WTC11 (cell line): ENCODE measurements around the gene UBP1. TPM values are rescaled to one million over a fixed set of nuclear protein-coding genes. Genes with fewer than 3 reads are reported as not detected.
"Not testable (repeated sequence)": the region's sequence is repeated elsewhere in the genome, so short reads cannot be mapped to it uniquely, and the experiment has no call there.

Experiments used
- ATAC-seq: fragments of 200-7000 bp; cut with Tn5 transposase; 2 replicates; pipeline ENCODE4 v1.10.0; 2021; ENCODE audit warnings: mild to moderate bottlenecking, moderate library complexity
- CTCF ChIA-PET: fragments of 300-600 bp; sonication (Branson Sonifier 250); formaldehyde crosslinking; loops from one replicate; lab custom pipeline; 2021; ENCODE audit warnings: antibody characterized with exemption; lab: Charles Lee
- POLR2A ChIA-PET: fragments of 350-600 bp; sonication (Branson Sonifier 250); formaldehyde crosslinking; loops from one replicate; lab custom pipeline; 2021; ENCODE audit warnings: antibody characterized with exemption; lab: Charles Lee
- DNase-seq: peaks from one replicate; pipeline ENCODE4 v3.0.0; 2021; ENCODE audit warnings: low spot score
- H3K27ac Mint-ChIP-seq: 2 replicates; pipeline ENCODE4 v1.8.0; 2021; ENCODE audit warnings: mixed read lengths
- H3K27me3 Mint-ChIP-seq: 2 replicates; pipeline ENCODE4 v1.8.0; 2021; ENCODE audit warnings: low read depth, mild to moderate bottlenecking, moderate library complexity, mixed read lengths
- H3K36me3 Mint-ChIP-seq: 2 replicates; pipeline ENCODE4 v1.8.0; 2021; ENCODE audit warnings: mixed read lengths
- H3K4me1 Mint-ChIP-seq: 2 replicates; pipeline ENCODE4 v1.8.0; 2022; ENCODE audit warnings: mixed read lengths
- H3K4me3 Mint-ChIP-seq: 2 replicates; pipeline ENCODE4 v1.8.0; 2021; ENCODE audit warnings: mild to moderate bottlenecking, moderate library complexity, mixed read lengths
- H3K9me3 Mint-ChIP-seq: 2 replicates; pipeline ENCODE4 v1.8.0; 2021; ENCODE audit warnings: mixed read lengths
- AFF4 ChIP-seq: sonication (generic); formaldehyde crosslinking; IDR thresholded peaks from 2 replicates; pipeline ENCODE4 v1.8.1; 2023; ENCODE audit warnings: mild to moderate bottlenecking, missing genetic modification reagents, borderline replicate concordance
- AR ChIP-seq: fragments of 250-450 bp; sonication (Bioruptor Pico); IDR thresholded peaks from 2 replicates; pipeline ENCODE4 v1.9.0; 2021; ENCODE audit warnings: mild to moderate bottlenecking
- ATF3 ChIP-seq: sonication (generic); formaldehyde crosslinking; conservative IDR thresholded peaks from 2 replicates; pipeline ENCODE4 v1.8.1; 2022; ENCODE audit warnings: mild to moderate bottlenecking, missing genetic modification reagents
- E2F4 ChIP-seq: sonication (generic); formaldehyde crosslinking; IDR thresholded peaks from 2 replicates; pipeline ENCODE4 v1.8.1; 2022; ENCODE audit warnings: low read depth, mild to moderate bottlenecking, moderate library complexity, missing genetic modification reagents, borderline replicate concordance
- EMX1 ChIP-seq: fragments of 250-450 bp; sonication (Bioruptor Pico); IDR thresholded peaks from 2 replicates; pipeline ENCODE4 v1.8.0; 2021; ENCODE audit warnings: mild to moderate bottlenecking
- ESRRA ChIP-seq: sonication (generic); formaldehyde crosslinking; IDR thresholded peaks from 2 replicates; pipeline ENCODE4 v1.8.1; 2022; ENCODE audit warnings: mild to moderate bottlenecking, missing genetic modification reagents, borderline replicate concordance
- ETV6 ChIP-seq: sonication (generic); formaldehyde crosslinking; IDR thresholded peaks from 2 replicates; pipeline ENCODE4 v1.8.1; 2022; ENCODE audit warnings: mild to moderate bottlenecking, missing genetic modification reagents
- FOXP4 ChIP-seq: sonication (generic); formaldehyde crosslinking; IDR thresholded peaks from 2 replicates; pipeline ENCODE4 v1.8.0; 2022; ENCODE audit warnings: mild to moderate bottlenecking, missing genetic modification reagents
- HMGXB4 ChIP-seq: sonication (generic); formaldehyde crosslinking; IDR thresholded peaks from 2 replicates; pipeline ENCODE4 v1.8.1; 2023; ENCODE audit warnings: mild to moderate bottlenecking, moderate library complexity, missing genetic modification reagents
- KAT7 ChIP-seq: sonication (generic); formaldehyde crosslinking; IDR thresholded peaks from 2 replicates; pipeline ENCODE4 v1.8.1; 2023; ENCODE audit warnings: missing genetic modification reagents, mild to moderate bottlenecking, borderline replicate concordance
- MLX ChIP-seq: sonication (generic); formaldehyde crosslinking; IDR thresholded peaks from 2 replicates; pipeline ENCODE4 v1.8.1; 2023; ENCODE audit warnings: mild to moderate bottlenecking, missing genetic modification reagents, moderate library complexity
- NFYB ChIP-seq: sonication (generic); formaldehyde crosslinking; conservative IDR thresholded peaks from 2 replicates; pipeline ENCODE4 v1.8.0; 2022; ENCODE audit warnings: low read depth, missing genetic modification reagents
- NR1H2 ChIP-seq: sonication (generic); formaldehyde crosslinking; IDR thresholded peaks from 2 replicates; pipeline ENCODE4 v1.9.0; 2021; ENCODE audit warnings: mild to moderate bottlenecking, moderate library complexity, missing genetic modification reagents
- OVOL2 ChIP-seq: fragments of 250-450 bp; sonication (Bioruptor Pico); IDR thresholded peaks from 2 replicates; pipeline ENCODE4 v1.9.0; 2021; ENCODE audit warnings: mild to moderate bottlenecking, borderline replicate concordance
- SOX15 ChIP-seq: fragments of 250-450 bp; sonication (Bioruptor Pico); IDR thresholded peaks from 2 replicates; pipeline ENCODE4 v1.9.0; 2021; ENCODE audit warnings: mild to moderate bottlenecking
- ZBTB43 ChIP-seq: sonication (generic); formaldehyde crosslinking; IDR thresholded peaks from 2 replicates; pipeline ENCODE4 v1.8.1; 2023; ENCODE audit warnings: mild to moderate bottlenecking, missing genetic modification reagents
- ZNF121 ChIP-seq: sonication (generic); formaldehyde crosslinking; IDR thresholded peaks from 2 replicates; pipeline ENCODE4 v1.8.0; 2023; ENCODE audit warnings: missing genetic modification reagents
- ZNF416 ChIP-seq: fragments of 250-450 bp; sonication (Bioruptor Pico); IDR thresholded peaks from 2 replicates; pipeline ENCODE4 v1.9.0; 2021; ENCODE audit warnings: mild to moderate bottlenecking, inconsistent platforms
- total RNA-seq: library from RNA; stranded (reverse); gene quantifications from 3 replicates; pipeline ENCODE4 v1.2.3, GENCODE V29; 2021

UBP1 gene
- total RNA-seq, 1 experiment from 2014 or later: 72.6 TPM

GRCh38 chr3:33447958-33448357, 7.8 kb upstream of the UBP1 start:
- Mint-ChIP-seq H3K36me3 (peaks cover 21% of the 10 kb centered on the region), H3K27me3 (peaks cover 7% of the 10 kb centered on the region), H3K27ac (peak overlapping the region; percentile 3; the same call in 1 of the 2 replicates), H3K4me1 (peaks cover 17% of the 10 kb centered on the region), H3K9me3 (no peaks in the 10 kb centered on the region; the same call in 1 of the 2 replicates), H3K4me3 (peak overlapping the region; percentile 86)
- TF ChIP-seq AFF4 (CRISPR knock-in tag) (no peak), FOXP4 (CRISPR knock-in tag) (no peak), SOX15 (CRISPR knock-in tag) (no peak), EMX1 (CRISPR knock-in tag) (no peak), NFYB (CRISPR knock-in tag) (no peak), ETV6 (CRISPR knock-in tag) (no peak), OVOL2 (no peak), MLX (CRISPR knock-in tag) (no peak), AR (CRISPR knock-in tag) (no peak), E2F4 (CRISPR knock-in tag) (no peak), ZNF416 (CRISPR knock-in tag) (no peak)
- CTCF ChIA-PET: no interaction called here
- ATAC-seq (no peak), DNase-seq (peak; percentile 14)
- POLR2A ChIA-PET: no interaction called here

GRCh38 chr3:33447256-33447625, 7.0 kb upstream of the UBP1 start:
- Mint-ChIP-seq H3K36me3 (peaks cover 14% of the 10 kb centered on the region), H3K4me1 (peaks cover 19% of the 10 kb centered on the region), H3K4me3 (peak overlapping the region; percentile 86), H3K27ac (peak overlapping the region; percentile 51; the same call in 1 of the 2 replicates)
- POLR2A ChIA-PET, ATAC-seq, H3K9me3 Mint-ChIP-seq, H3K27me3 Mint-ChIP-seq: not testable (repeated sequence)
- CTCF ChIA-PET: interaction anchor here (1.0 to 2.0 kb wide), 3 partner anchors 14 to 340 kb away, joined by 4 to 6 read pairs (median 5); no protein-coding TSS in a partner anchor
- peak; percentile 36 for DNase-seq

- no peak for DNase-seq
- H3K4me3 Mint-ChIP-seq: peak overlapping the region; percentile 98
- H3K9me3 Mint-ChIP-seq: no peaks in the 10 kb centered on the region
- H3K27me3 Mint-ChIP-seq: peaks cover under 1% of the 10 kb centered on the region; the same call in 1 of the 2 replicates
- H3K27ac Mint-ChIP-seq: peak overlapping the region; percentile 100
- no peaks in the 10 kb centered on the region for H3K36me3 Mint-ChIP-seq
- H3K4me1 Mint-ChIP-seq: peaks cover 28% of the 10 kb centered on the region
- ATAC-seq: no peak
- ChIA-PET CTCF (no interaction called here), POLR2A (no interaction called here)
- TF ChIP-seq HMGXB4 (CRISPR knock-in tag) (no peak), ZNF121 (CRISPR knock-in tag) (no peak), KAT7 (no peak), ATF3 (no peak), ESRRA (CRISPR knock-in tag) (no peak), ZBTB43 (CRISPR knock-in tag) (no peak), NR1H2 (no peak)
Observed at GRCh38 chr3:33442190-33442589, 2.0 kb upstream of the UBP1 start.
